Smooth muscle cell (in vitro differentiated cells): ENCODE results near the gene KLHDC4. TPM values are rescaled to one million over a fixed set of nuclear protein-coding genes. Genes with fewer than 3 reads are reported as not detected.

ENCODE experiments used
- DNase-seq: peaks from one replicate; lab custom pipeline; 2025; ENCODE audit not compliant: unreplicated experiment; lab: John Stamatoyannopoulos, UW
- H2AFZ ChIP-seq: fragments of 200-600 bp; sonication (generic); 2 replicates; pipeline ENCODE4 v1.6.0; 2016; ENCODE audit warnings: antibody characterized with exemption, low read depth, mild to moderate bottlenecking
- H3F3A ChIP-seq: fragments of 200-600 bp; sonication (generic); 2 replicates; pipeline ENCODE4 v1.6.0; 2017; ENCODE audit warnings: antibody characterized with exemption, low read depth
- H3K27ac ChIP-seq: fragments of 200-600 bp; sonication (generic); 2 replicates; pipeline ENCODE4 v1.5.1; 2016; ENCODE audit warnings: low read depth, mild to moderate bottlenecking
- H3K27me3 ChIP-seq: fragments of 200-600 bp; sonication (generic); 2 replicates; pipeline ENCODE4 v1.6.1; 2016; ENCODE audit warnings: low read depth, mild to moderate bottlenecking
- H3K36me3 ChIP-seq: fragments of 200-600 bp; sonication (generic); 2 replicates; pipeline ENCODE4 v1.5.1; 2016; ENCODE audit warnings: low read depth
- H3K4me1 ChIP-seq: fragments of 200-600 bp; sonication (generic); 2 replicates; pipeline ENCODE4 v1.5.1; 2016; ENCODE audit warnings: low read depth
- H3K4me2 ChIP-seq: fragments of 200-600 bp; sonication (generic); 2 replicates; pipeline ENCODE4 v1.6.0; 2016; ENCODE audit warnings: mild to moderate bottlenecking
- H3K4me3 ChIP-seq: fragments of 200-600 bp; sonication (generic); 2 replicates; pipeline ENCODE4 v1.5.1; 2016; ENCODE audit warnings: mild to moderate bottlenecking
- H3K79me2 ChIP-seq: fragments of 200-600 bp; sonication (generic); 2 replicates; pipeline ENCODE4 v1.6.0; 2016; ENCODE audit warnings: low read depth, mild to moderate bottlenecking
- H3K9ac ChIP-seq: fragments of 200-600 bp; sonication (generic); 2 replicates; pipeline ENCODE4 v1.6.0; 2016; ENCODE audit warnings: low read depth
- H3K9me3 ChIP-seq: fragments of 200-600 bp; sonication (generic); replicated peaks from 2 replicates; pipeline ENCODE4 v1.5.1; 2016; ENCODE audit warnings: low read depth
- H4K20me1 ChIP-seq: fragments of 200-600 bp; sonication (generic); 2 replicates; pipeline ENCODE4 v1.6.0; 2016; ENCODE audit warnings: low read depth
- CTCF ChIP-seq: fragments of 200-600 bp; sonication (generic); IDR thresholded peaks from 2 replicates; pipeline ENCODE4 v1.5.1; 2017; ENCODE audit warnings: borderline replicate concordance, mild to moderate bottlenecking, antibody characterized with exemption; ENCODE audit not compliant: insufficient read depth, poor library complexity, severe bottlenecking
- WGBS: methylation state at CpG from one replicate; pipeline ENCODE4 v1.1.7; 2016; ENCODE audit warnings: low lambda C conversion rate; 5-methylcytosine and 5-hydroxymethylcytosine counted together
- polyA plus RNA-seq: library from polyadenylated mRNA; unstranded; fragments of >200 nt; fragmentation: Nextera tagmentation; extraction: Ambion mirVana; gene quantifications from 2 replicates; pipeline ENCODE4 v1.2.1, GENCODE V29; 2016
- total RNA-seq: library from RNA; depleted of rRNA; stranded (reverse); fragments of >200 nt; gene quantifications from 2 replicates; pipeline ENCODE4 v1.2.3, GENCODE V29; 2014

The KLHDC4 gene
- total and polyA plus RNA-seq, 2 experiments from 2014 or later = 6.0 to 6.7 TPM

- Histone ChIP-seq H3K4me3 (no peak overlapping the region), H3K4me2 (no peak overlapping the region), H4K20me1 (no peaks in the 10 kb centered on the region), H3K4me1 (peaks cover 12% of the 10 kb centered on the region), H2AFZ (no peak overlapping the region), H3F3A (peaks cover under 1% of the 10 kb centered on the region), H3K79me2 (peaks cover 11% of the 10 kb centered on the region), H3K9me3 (no peaks in the 10 kb centered on the region), H3K9ac (no peak overlapping the region), H3K36me3 (no peaks in the 10 kb centered on the region), H3K27ac (no peak overlapping the region), H3K27me3 (no peaks in the 10 kb centered on the region)
- 90% methylated on average over 14 of the region's 14 CpGs for WGBS
- no peak for TF ChIP-seq CTCF
- no peak for DNase-seq
Measured at GRCh38 chr16:87762071-87762571, 3.7 kb downstream of the KLHDC4 start.

DNA sequence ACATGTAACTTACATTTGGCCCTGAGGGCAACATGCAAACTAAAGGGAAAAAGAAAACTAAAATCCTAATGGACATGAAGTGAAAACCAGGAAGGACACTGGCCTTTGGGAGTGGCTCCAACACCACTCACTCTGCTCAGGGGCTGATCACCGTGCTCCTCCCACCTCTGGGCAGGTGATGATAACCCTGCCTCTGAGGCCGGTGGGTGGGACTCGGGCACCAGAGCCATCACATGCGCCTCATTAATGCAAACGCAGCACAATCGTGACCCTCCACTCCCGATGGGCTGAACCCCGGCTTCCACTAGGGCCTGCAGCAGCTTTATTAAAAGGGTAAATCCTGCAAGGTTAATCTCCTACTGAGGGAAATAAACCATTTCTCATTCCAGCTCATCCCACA lies 4.7 kb downstream of the KLHDC4 start:
- Histone ChIP-seq H3K4me2 (no peak overlapping the region), H3K9ac (no peak overlapping the region), H3K4me3 (no peak overlapping the region), H3F3A (no peaks in the 10 kb centered on the region), H3K27me3 (no peaks in the 10 kb centered on the region), H3K27ac (no peak overlapping the region), H3K9me3 (no peaks in the 10 kb centered on the region), H3K36me3 (no peaks in the 10 kb centered on the region), H3K4me1 (peaks cover 7% of the 10 kb centered on the region), H2AFZ (no peak overlapping the region), H4K20me1 (no peaks in the 10 kb centered on the region), H3K79me2 (peaks cover 11% of the 10 kb centered on the region)
- TF ChIP-seq CTCF = no peak
- 95% methylated on average over 8 of the region's 8 CpGs for WGBS
- no peak for DNase-seq

DNA sequence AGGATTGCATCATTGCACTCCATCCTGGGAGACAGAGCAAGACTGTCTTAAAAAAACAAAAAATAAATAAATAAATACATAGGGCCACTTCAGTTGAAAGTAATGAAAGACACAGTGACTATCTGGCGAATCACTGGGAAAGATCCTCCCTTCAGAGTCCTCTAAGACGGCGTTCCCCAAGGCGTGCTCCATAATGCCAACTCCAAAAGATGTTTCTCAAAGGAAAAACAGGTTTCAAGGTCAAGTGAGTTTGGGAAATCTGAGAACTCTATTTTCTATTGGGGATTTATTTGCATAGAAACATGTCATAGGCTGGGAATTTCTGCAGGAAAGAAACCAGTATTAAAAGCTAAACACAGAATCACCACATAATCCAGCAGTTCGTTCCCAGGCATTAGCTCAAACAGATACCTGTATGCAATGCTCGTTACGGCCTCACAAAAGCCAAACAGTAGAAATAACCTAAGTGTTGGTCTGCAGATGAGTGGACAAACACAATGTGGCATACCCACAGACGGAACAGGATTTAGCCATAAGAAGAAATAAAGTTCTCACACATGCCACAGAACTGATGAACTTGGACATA lies 7.9 kb downstream of the KLHDC4 start:
- H3K36me3 ChIP-seq = peaks cover 4% of the 10 kb centered on the region

More for the DNA sequence above, 7.9 kb downstream of the KLHDC4 start:
- no peak overlapping the region for H2AFZ ChIP-seq
- H3K27me3 ChIP-seq = no peaks in the 10 kb centered on the region
- TF ChIP-seq CTCF = no peak
- H3K4me1 ChIP-seq = no peaks in the 10 kb centered on the region
- H3K4me3 ChIP-seq = no peak overlapping the region
- no peak overlapping the region for H3K9ac ChIP-seq
- no peaks in the 10 kb centered on the region for H4K20me1 ChIP-seq
- no peak overlapping the region for H3K27ac ChIP-seq
- 91% methylated on average over 8 of the region's 8 CpGs for WGBS
- no peaks in the 10 kb centered on the region for H3K79me2 ChIP-seq
- H3K9me3 ChIP-seq = no peaks in the 10 kb centered on the region
- H3F3A ChIP-seq = no peaks in the 10 kb centered on the region
- DNase-seq = no peak
- H3K4me2 ChIP-seq = no peak overlapping the region
